Gastroesophageal sphincter (tissue), 4 donors: ENCODE measurements around the gene GRK4. TPM values are rescaled to one million over a fixed set of nuclear protein-coding genes. Genes with fewer than 3 reads are reported as not detected.

Source experiments
- ATAC-seq: fragments of 150-250 bp; one replicate; pipeline ENCODE4 v1.9.1; 2016; ENCODE audit warnings: mild to moderate bottlenecking, moderate library complexity
- H3K27ac ChIP-seq, 4 donors: fragments of 200-600 bp; sonication (generic) in 3 of 4; 1 replicate in 3 of 4; 2 replicates in 1 of 4; pipeline ENCODE4 v1.5.1; 2016 to 2019
- H3K27me3 ChIP-seq: fragments of 200-600 bp; sonication (generic); one replicate; pipeline ENCODE4 v1.5.1; 2019
- H3K36me3 ChIP-seq, 2 donors: fragments of 200-600 bp; sonication (generic); one replicate each; pipeline ENCODE4 v1.5.1; 2019; ENCODE audit warnings: control low read depth in 1 of 2
- H3K4me1 ChIP-seq, 3 donors: fragments of 200-600 bp; sonication (generic); 1 replicate in 2 of 3; 2 replicates in 1 of 3; pipeline ENCODE4 v1.5.1; 2016 to 2019; ENCODE audit warnings: control low read depth in 2 of 3
- H3K4me3 ChIP-seq, 2 donors: fragments of 200-600 bp; sonication (generic); one replicate each; pipeline ENCODE4 v1.5.1; 2019; ENCODE audit warnings: mild to moderate bottlenecking in 1 of 2, moderate library complexity in 1 of 2
- H3K9me3 ChIP-seq, 3 donors: fragments of 200-600 bp; sonication (generic); one replicate each; pipeline ENCODE4 v1.5.1; 2017 to 2019; ENCODE audit warnings: control low read depth in 2 of 3
- EP300 ChIP-seq: sonication (generic); formaldehyde crosslinking; IDR thresholded peaks from one replicate; pipeline ENCODE4 v1.6.1; 2017; ENCODE audit warnings: antibody characterized with exemption, mild to moderate bottlenecking
- POLR2A ChIP-seq, 2 donors: fragments of 450-650 bp; IDR thresholded peaks; one replicate each; pipeline ENCODE4 v1.6.1; 2017; ENCODE audit warnings: antibody characterized with exemption in 2 of 2, mild to moderate bottlenecking in 2 of 2, moderate library complexity in 1 of 2
- POLR2AphosphoS5 ChIP-seq: sonication (generic); formaldehyde crosslinking; IDR thresholded peaks from one replicate; pipeline ENCODE4 v1.6.1; 2017; ENCODE audit warnings: antibody characterized with exemption
- WGBS, 2 donors: methylation state at CpG; one replicate each; pipeline ENCODE4 v1.1.5; 2018; ENCODE audit warnings: low coverage in 1 of 2; 5-methylcytosine and 5-hydroxymethylcytosine counted together
- total RNA-seq, 4 donors: library from RNA; depleted of rRNA; stranded (reverse); fragments of >200 nt; gene quantifications; one replicate each; pipeline ENCODE4 v1.1.0, GENCODE V29; 2016
- TF ChIP-seq, protein P1 (sequence below), 4 experiments: fragments of 200-600 bp in 2 of 4; fragments of 450-650 bp in 2 of 4; sonication (generic) in 1 of 4; IDR thresholded peaks; one replicate each; pipeline ENCODE4 v1.5.1; 2017 to 2019; ENCODE audit warnings: antibody characterized with exemption in 4 of 4, mild to moderate bottlenecking in 2 of 4, moderate library complexity in 2 of 4

The GRK4 gene
- total RNA-seq, 4 donors from 2014 or later: 4.2 to 9.5 (median 6.2) TPM

DNA sequence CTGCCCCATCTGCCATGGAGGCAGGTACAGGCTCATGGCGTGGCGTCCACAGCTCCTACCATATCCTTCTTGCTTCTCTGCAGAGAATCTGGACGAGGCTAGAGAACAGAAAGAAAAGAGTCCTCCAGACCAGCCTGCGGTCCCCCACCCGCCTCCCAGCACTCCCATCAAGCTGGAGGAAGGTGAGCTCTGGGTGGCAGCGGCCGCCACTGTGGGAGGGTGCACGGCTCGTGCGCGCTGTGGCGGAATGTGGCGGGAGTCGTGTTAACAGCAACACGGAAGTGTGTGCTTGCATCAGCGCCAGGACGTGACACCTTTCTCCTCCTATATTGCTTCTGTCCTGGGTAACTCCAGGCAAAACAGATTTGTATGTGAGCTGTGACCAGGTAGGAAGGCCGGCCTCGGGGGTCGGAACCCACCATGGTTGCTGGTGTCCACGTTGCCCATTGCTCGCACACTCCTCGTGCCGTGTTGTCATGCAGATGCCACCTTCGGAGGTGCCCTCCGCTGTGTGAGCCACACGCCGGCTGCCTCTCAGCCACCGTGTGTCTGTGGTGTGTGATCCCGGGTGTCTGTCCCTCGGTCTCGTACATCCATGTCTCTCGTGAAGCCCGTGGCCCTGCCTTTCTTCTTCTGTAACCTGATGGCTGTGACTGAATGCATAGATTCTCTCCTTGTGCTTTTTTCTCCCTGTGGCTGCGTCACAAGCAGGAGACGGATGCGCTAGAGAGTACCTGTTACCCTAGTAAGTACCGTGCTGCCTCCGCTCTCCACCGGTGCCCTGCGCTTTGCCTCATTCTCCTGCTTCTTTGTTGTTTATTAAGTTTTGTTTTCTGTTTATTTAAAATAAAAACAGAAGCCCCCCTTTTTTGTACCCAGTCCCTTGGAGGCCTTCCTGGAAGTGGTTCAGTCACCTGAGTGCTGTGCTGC lies 37.2 kb upstream of the GRK4 start:
- ATAC-seq: no peak
- Histone ChIP-seq H3K4me3 (no peak overlapping the region), H3K27ac (no peak overlapping the region), H3K36me3 (peaks cover 0 to 97% of the 10 kb centered on the region in 2 donors), H3K4me1 (peaks cover 0 to 19% (median 5%) of the 10 kb centered on the region in 3 donors), H3K27me3 (no peaks in the 10 kb centered on the region), H3K9me3 (no peaks in the 10 kb centered on the region)
- TF ChIP-seq POLR2AphosphoS5: no peak
- TF ChIP-seq EP300: no peak
- TF ChIP-seq POLR2A (IDR thresholded peaks at IDR 0.05): no peak
- TF ChIP-seq, protein P1, sequence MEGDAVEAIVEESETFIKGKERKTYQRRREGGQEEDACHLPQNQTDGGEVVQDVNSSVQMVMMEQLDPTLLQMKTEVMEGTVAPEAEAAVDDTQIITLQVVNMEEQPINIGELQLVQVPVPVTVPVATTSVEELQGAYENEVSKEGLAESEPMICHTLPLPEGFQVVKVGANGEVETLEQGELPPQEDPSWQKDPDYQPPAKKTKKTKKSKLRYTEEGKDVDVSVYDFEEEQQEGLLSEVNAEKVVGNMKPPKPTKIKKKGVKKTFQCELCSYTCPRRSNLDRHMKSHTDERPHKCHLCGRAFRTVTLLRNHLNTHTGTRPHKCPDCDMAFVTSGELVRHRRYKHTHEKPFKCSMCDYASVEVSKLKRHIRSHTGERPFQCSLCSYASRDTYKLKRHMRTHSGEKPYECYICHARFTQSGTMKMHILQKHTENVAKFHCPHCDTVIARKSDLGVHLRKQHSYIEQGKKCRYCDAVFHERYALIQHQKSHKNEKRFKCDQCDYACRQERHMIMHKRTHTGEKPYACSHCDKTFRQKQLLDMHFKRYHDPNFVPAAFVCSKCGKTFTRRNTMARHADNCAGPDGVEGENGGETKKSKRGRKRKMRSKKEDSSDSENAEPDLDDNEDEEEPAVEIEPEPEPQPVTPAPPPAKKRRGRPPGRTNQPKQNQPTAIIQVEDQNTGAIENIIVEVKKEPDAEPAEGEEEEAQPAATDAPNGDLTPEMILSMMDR (IDR thresholded peaks at IDR 0.05): no peak
- WGBS, 2 donors: 86 to 94% methylated on average over 3 to 30 of the region's 41 CpGs

DNA sequence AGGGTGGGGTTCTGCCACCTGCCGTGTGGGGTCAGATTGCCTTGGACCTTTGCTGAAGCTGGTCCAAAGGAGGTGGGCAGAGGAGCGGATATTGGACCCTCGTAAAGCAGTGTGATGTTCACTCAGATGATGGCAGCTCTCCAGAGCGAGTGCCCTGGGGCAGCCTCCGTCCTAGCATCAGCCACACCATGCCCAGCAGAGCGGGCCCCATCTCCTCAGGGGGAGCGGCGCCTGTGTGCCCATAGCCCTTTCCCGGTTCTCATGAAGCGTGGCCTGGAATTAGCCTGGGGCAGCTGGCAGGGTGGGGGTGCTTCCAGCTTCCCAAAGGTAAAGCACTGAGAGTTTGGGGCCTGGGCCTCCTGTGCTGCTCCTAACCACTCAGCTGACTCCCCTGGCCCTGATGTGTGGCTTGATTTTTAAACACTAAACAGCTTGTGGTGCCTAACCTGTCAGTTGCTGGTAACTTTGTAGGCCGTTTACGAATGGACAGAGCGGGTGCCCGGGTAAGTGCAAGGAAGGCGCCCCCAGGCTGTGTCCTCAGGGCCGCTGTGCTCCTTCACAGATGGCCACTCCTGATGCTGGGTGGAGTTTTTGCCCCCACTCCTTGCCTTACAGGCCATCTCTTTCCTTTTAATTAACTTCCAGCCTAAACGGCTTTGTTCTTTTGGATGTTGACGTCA lies 36.2 kb upstream of the GRK4 start:
- H3K27me3 ChIP-seq: no peaks in the 10 kb centered on the region
- peaks cover 0 to 28% (median 5%) of the 10 kb centered on the region in 3 donors for H3K4me1 ChIP-seq
- WGBS, 2 donors: 79 to 90% methylated on average over 2 to 4 of the region's 18 CpGs
- no peaks in the 10 kb centered on the region for H3K9me3 ChIP-seq
- TF ChIP-seq POLR2AphosphoS5: no peak
- no peak for TF ChIP-seq EP300
- TF ChIP-seq POLR2A (IDR thresholded peaks at IDR 0.05): no peak
- TF ChIP-seq, protein P1 (IDR thresholded peaks at IDR 0.05): no peak
- H3K4me3 ChIP-seq: no peak overlapping the region
- ATAC-seq: no peak
- peaks cover 0 to 99% of the 10 kb centered on the region in 2 donors for H3K36me3 ChIP-seq
- H3K27ac ChIP-seq: no peak overlapping the region

DNA sequence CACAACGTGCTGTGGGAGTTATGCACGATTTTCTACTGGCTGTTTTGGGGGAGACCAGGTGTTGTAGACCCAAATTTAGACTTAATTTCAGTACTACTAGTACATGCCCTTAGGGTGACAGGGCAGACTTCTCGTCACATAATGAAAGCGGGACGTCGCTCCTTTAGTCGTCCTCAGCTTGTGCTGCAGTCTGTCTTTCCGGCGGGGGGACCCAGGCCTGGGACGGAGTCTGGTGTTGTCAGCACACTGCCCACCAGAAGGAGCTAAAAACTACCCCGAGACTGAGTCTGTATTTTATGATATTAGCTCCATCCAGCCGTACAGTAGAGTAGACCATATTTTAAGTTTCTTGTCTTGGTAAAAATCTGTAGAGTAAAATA lies 35.7 kb upstream of the GRK4 start:
- peaks cover 0 to 94% of the 10 kb centered on the region in 2 donors for H3K36me3 ChIP-seq
- H3K9me3 ChIP-seq: no peaks in the 10 kb centered on the region
- peaks cover 0 to 31% (median 5%) of the 10 kb centered on the region in 3 donors for H3K4me1 ChIP-seq
- no peaks in the 10 kb centered on the region for H3K27me3 ChIP-seq
- no peak overlapping the region for H3K4me3 ChIP-seq
- 96% methylated on average over 10 of the region's 12 CpGs; no CpG with 5 or more reads in 1 of the 2 donors for WGBS, 2 donors
- TF ChIP-seq, protein P1 (IDR thresholded peaks at IDR 0.05): no peak
- TF ChIP-seq POLR2A (IDR thresholded peaks at IDR 0.05) (no peak), EP300 (no peak), POLR2AphosphoS5 (no peak)
- H3K27ac ChIP-seq: no peak overlapping the region
- ATAC-seq: no peak

DNA sequence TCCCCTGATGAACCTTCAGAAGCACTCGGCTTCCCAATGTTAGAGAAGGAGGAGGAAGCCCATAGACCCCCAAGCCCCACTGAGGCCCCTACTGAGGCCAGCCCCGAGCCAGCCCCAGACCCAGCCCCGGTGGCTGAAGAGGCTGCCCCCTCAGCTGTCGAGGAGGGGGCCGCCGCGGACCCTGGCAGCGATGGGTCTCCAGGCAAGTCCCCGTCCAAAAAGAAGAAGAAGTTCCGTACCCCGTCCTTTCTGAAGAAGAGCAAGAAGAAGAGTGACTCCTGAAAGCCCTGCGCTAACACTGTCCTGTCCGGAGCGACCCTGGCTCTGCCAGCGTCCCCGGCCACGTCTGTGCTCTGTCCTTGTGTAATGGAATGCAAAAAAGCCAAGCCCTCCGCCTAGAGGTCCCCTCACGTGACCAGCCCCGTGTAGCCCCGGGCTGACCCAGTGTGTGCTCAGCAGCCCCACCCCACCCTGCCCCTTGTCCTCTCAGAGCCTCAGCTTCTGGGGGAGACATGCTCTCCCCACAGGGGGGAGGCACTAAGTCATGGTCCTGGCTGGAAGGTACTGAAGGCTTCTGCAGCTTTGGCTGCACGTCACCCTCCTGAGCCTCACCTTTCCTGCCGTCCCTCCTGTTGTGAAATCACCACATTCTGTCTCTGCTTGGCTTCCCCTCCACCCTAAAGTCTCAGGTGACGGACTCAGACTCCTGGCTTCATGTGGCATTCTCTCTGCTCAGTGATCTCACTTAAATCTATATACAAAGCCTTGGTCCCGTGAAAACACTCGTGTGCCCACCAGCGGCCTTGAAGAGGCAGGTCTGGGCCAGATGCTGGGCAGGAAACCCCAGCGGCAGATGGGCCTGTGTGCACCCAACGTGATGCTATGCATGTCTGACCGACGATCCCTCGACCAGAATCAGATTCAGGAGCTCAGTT lies 34.9 kb upstream of the GRK4 start:
- Histone ChIP-seq H3K4me3 (no peak overlapping the region), H3K27me3 (no peaks in the 10 kb centered on the region), H3K4me1 (peaks cover 0 to 34% (median 13%) of the 10 kb centered on the region in 3 donors), H3K36me3 (peaks cover 0 to 86% of the 10 kb centered on the region in 2 donors), H3K27ac (no peak overlapping the region), H3K9me3 (no peaks in the 10 kb centered on the region)
- TF ChIP-seq POLR2AphosphoS5 (no peak), POLR2A (IDR thresholded peaks at IDR 0.05) (no peak), EP300 (no peak)
- TF ChIP-seq, protein P1 (IDR thresholded peaks at IDR 0.05): no peak
- 83 to 89% methylated on average over 2 to 11 of the region's 32 CpGs for WGBS, 2 donors
- ATAC-seq: no peak
